Stimulated activated CD4-positive, alpha-beta T cell treated with anti-CD3 and anti-CD28 coated beads, Interleukin-4, amount 100 ng/mL, for 1 hour (primary cell): ENCODE data around the gene SNTG2.

ENCODE experiments used
- DNase-seq: peaks from one replicate; pipeline ENCODE4 v3.0.0-alpha.2; 2020

SNTG2 gene

DNA sequence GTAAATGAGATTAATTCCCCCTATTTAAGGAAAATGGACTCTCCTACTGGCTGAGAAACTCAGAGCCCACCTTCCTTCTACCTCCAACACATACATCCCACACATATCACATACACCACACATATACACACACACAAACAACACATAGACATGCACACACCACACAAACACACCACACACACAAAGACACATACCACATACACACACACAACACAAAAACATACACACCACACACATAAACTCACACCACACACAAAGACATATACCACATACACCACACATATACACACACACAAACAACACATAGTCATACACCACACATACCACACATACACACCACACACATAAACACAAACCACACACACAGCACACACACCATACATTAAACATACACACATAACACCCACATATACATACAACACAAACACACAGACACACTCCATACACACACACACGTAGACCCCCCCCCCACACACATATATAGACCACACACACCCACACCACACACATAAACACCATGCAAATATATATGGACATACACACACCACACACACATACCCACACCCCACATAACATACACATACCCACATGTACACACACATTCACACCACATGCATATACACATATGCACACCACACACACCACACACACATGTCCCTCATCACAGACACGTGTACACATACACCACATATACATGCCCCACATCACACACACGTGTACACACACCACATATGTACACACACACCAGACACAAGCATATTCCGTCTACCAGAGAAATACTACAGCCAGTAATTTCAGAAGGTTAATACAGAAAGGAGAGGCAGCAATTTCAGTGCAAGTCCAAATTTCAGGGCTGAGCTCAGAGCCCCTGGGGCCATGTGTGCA, 204.3 kb downstream of the SNTG2 start:
- DNase-seq, result no peak

DNA sequence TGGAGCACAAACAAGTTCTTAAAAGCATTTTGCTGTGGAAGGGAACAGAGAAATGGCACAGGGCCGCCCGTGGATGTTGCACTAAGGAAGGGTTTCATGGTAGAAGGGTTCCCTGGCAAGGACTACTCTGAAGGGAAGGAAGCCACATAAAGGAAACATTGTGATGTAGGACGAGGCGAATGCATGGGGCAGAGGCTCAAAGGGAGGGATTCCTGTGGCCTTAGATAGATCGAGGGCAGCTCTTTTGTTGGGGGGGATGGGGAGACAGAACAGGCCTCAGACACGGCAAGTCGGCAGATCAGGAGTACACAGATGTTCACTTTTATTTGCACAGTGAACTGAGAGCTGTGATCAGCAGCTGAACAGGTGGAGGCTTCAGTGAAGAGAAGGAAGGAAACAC, 205.4 kb downstream of the SNTG2 start:
- DNase-seq, result no peak

DNA sequence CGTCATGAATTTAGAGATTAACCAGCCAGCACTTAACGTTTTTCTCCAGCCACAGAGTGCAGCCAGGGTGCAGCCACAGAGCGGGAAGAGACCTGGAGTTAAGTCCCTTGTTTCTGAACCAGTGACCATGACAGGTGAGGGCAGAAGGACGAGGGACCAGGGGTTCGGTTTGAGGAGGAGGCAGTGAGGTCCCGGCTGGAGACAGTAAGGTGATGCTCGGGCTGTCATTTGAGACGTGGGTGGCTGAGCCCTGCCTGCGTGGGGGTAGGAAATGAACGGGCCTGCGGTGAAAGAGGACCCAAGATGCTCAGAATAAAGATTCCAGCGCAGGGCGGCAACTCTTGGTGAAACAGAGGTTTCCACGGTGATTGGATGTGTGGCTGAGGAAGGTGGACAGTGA, 205.9 kb downstream of the SNTG2 start:
- DNase-seq, result no peak

DNA sequence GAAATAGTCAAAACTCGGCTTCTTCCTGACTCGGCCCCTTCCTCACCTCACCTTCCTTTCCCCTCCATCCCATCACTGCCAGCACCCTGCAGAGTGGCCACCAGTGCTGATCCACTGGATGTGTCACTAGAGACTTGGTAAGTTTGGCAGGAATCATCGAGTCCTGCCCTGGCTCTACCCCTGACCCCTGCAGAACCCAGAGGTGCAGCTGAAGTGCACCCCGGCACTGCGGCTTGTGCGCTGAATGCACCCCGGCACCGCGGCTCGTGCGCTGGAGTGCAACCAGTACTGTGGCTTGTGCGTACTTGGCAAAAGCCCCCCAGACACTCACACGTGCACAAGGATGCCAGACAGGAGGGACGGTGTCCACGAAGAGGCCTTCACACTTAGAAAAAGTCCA, 206.5 kb downstream of the SNTG2 start:
- DNase-seq, result no peak

DNA sequence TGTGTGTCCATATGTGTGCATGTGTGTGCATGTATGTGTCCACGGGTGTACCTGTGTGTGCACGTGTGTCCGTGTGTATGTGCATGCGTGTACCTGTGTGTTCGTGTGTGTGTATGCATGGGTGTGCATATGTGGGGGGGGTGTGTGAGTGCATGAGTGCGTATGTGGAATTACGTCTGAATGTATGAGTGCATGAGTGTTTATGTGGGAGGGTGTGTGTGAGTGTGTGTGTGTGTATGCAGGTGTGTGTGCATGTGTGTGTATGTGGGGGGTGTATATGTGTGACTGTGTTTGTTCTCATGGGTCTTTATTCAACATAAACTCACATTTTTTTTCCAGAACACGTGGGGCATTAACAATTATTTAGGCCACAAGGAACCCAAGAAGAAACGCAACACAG, 208.4 kb downstream of the SNTG2 start:
- no peak for DNase-seq

DNA sequence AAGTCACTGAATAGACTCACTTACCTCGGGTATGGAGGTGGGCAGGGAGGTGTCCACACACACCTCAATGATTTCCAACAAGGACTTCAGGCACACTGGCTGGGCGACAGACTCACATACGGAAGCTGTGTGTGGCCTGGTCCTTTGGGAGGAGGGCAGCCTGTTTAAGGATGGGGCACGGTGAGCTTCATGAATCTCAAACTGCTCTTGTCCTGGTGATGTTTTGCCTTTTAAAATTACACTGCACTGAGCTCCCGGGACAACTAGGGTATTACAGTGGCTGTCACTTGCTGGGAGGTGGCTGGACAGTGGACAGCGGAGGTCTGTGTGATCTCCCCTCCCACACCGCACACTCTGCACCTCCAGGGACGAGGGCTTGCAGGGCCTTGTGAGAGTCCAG, 211.6 kb downstream of the SNTG2 start:
- no peak for DNase-seq

DNA sequence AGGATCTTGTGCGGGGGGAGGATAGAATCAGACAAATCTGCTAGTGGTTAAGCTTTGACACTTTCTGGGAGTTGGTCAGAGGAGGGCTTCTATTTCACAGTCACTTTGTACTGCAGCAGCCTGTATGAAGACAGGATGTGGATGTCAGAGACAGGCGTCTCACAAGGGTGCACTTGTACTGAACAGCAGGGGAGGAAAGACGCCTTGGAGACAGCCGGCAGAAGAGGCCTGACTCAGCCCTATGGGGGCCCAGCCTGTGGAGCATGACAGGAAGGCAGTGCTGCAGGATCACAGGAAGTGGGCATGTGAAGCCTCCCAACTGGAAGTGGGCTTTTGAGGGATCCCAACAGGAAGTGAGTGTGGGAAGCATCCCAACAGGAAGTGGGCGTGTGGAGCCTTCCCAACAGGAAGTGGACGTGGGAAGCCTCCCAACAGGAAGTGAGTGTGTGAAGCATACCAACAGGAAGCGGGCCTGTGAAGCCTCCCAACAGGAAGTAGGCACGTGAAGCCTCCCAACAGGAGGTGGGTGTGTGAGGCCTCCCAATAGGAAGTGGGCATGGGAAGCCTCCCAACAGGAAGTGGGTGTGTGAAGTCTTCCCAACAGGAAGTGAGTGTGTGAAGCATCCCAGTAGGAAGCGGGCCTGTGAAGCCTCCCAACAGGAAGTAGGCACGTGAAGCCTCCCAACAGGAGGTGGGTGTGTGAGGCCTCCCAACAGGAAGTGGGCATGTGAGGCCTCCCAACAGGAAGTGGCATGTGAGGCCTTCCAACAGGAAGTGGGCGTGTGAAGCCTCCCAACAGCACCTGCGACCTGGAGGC, 212.3 kb downstream of the SNTG2 start:
- DNase-seq, result peak; percentile 45

DNA sequence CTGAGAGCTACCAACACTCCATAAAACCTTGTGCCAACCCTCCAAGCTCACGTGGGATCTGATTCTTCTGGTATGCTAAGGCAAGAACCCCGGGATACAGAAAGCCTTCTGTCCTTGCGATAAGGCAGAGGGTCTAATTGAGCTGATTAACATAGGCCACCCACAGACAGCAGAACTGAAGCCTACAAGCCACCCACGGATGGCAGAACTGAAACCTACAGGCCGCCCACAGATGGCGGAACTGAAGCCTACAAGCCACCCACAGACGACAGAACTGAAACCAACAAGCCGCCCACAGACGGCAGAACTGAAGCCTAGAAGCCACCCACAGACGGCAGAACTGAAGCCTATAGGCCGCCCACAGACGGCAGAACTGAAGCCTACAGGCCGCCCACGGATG, 216.3 kb downstream of the SNTG2 start:
- DNase-seq, result no peak

DNA sequence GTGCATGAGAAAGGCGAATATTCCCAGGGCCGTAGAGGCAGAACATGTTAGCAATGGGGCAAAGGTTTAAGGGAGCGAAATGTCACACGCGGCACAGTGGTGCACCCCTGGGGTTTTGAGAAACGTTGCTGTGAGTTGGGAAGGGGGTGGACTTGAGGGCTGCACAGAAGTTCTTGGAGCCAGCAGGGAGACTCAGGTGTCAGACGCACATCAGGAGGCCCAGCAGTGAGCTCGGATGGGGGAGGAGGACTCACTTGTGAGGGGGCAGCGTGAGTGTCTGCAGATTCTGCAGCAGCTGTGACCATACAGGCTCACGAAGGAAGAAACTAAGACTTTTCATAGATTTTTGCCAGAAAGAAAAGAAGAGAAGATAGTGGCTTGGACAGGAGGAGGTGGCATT, 218.2 kb downstream of the SNTG2 start:
- no peak for DNase-seq

DNA sequence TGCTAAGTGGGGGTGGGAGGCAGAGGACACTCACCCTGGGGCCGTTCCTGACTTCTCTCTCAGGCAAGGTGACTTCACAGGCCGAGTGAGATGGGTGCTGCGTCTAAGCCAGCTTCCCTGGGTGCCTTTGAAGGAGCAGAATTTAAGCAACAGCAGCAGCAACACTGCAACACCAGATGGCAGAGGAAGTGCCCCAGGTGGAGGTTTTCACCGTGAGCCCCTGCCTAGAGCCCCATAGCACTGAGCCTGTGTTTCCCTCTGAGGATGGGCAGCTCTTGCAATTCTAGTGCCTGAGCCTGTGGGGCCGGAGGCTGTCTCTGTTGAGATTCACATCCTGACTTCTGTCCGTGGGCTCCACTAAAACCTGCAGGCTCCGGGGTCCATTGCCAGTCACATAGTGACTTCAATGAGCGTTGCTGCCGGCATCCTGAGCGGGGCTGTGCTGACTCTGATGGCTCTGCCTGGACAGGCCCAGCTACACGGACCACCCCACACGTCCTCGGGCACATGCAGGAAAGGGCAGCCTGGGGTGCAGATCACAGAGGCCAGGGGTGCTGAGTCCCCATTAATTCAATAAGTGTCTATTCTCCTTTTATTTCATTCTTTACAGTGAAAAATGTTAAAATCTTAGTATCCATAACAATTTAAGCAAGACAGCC, 218.8 kb downstream of the SNTG2 start:
- DNase-seq, result no peak

DNA sequence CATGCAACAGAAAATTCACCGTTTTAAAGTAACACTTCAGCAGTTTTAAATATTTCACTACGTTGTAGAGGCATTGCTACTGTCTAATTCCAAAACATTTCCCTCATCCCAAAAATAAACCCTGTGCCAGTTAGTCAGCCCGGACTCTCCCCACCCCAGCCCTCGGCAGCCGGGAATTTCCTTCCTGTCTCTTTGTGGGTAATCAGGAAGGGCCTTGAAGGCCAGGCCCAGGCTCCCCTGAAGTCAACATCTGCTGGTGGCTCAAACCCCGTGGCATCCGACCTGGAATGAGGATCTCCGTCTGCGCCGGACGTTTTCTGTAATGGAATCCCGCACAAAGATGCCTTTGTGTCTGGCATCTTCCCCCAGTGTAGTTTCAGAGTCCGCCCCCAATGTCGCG, 219.6 kb downstream of the SNTG2 start:
- no peak for DNase-seq

DNA sequence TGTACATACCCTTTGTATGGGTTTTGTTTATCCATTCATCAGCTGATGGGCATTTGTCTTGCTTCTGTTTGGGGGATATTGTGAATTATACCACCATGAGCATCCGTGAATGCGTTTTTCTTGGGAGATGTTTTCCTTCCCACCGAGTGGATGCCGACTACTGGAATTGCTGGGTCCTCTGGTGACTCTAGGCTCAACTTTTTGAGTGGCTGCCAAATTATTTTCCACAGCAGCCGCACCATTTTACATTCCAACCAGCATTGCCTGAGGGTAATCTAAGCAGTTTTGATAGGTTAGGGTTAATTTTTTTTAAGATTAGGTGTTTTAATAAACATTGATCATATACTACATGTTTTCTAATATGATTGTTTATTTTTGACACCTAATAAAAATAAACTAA, 220.1 kb downstream of the SNTG2 start:
- no peak for DNase-seq

DNA sequence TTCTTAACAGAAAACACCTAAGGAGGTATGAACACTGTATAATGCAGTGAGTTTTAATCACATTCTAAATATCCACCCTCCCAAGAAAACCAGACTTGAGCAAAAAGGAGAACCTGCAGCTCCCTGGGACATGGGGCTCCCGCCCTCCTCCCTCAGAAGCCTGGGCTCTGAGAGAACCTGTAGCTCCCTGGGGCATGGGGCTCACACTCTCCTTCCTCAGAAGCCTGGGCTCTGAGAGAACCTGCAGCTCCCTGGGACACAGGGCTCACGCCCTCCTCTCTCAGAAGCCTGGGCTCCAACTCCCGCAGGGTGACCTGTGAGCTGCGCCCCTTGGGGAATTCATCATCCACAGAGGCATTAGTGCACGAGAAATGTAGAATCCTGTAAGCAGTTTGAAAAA, 222.9 kb downstream of the SNTG2 start:
- DNase-seq, result no peak

DNA sequence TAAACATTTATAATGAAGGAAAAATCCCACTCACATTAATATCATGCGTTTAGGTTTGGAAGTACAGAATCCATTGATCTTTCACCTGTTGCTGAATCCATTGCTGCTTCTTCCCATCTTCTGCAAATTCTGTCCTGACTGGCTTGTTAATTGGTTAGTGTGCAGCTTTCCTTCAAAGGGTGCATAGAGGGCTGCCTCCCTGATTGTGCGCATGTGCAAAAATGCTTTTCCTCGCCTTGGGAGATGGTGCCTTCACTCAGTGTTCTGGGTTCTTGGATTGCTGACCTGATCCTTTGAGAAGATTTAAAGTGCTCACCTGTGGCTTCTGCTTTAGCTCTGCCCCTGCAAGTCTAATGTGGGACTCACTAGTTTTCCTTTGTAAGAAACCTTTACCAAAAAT, 231.2 kb downstream of the SNTG2 start:
- no peak for DNase-seq

DNA sequence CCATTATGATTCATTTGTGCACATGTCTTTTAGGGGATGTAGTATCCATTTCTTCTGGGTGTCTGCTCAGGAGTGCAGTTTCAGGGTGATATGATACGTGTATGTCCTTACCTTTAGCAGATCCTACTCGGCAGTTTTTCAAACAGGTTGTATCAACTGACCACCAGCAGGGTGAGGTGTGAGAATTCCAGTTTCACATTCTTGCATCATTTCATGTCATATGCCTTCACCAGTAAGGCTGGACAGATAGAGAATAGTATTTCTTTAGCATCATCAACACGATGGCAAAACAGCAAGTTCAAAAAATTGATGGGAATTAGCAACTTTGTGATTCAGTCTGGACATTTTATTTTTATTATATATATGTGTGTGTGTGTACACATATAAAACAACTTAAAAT, 232.7 kb downstream of the SNTG2 start:
- no peak for DNase-seq

DNA sequence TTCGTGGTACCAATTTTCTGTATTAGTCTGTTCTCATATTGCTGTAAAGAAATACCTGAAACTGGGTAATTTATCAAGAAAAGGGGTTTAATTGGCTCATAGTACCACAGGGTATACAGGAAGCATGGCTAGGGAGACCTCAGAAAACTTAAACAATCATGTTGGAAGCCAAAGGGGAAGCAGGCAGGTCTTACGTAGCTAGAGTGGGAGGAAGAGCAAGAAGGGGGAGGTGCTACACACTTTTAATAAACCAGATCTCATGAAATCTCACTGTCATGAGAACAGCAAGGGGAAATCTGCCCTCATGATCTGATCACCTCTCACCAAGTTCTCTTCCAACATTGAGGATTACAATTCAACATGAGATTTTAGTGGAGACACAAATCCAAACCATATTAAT, 235.8 kb downstream of the SNTG2 start:
- DNase-seq, result no peak

DNA sequence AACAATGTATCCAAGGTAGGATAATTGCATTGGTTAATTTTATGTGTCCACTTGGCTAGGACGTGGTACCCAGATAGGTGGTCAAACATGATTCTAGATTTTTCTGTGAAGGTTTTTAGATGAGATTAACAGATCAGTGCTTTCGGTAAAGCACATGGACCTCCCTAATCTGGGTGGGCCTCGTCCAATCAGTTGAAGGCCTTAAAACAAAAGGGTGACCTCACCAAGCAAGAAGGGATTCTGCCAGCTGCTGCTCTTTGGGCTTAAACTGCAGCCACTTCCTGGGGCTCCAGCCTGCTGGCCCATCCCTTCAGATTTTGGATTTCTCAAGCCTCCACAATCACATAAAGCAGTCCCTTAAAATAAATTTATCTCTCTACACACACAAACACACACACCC, 236.5 kb downstream of the SNTG2 start:
- DNase-seq, result no peak

DNA sequence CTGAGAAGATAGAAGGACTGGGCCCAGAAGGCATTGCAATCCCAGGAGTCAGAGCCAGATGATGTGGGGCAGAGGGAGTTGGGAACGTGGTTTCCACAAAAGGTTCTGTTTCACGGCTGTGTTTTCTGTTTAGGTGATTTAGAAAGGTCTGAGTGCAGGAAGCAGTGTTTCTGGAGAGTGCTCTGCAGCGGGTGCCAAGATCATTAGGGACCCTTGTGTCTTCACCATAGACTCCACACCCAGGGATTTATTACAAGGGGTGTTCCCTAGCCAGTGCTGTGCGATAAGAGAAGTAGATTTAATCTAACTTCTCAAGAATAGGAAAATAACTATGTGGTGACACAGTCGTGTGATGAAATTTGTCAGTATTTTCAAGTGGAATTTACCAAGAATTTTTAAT, 241.5 kb downstream of the SNTG2 start:
- no peak for DNase-seq

DNA sequence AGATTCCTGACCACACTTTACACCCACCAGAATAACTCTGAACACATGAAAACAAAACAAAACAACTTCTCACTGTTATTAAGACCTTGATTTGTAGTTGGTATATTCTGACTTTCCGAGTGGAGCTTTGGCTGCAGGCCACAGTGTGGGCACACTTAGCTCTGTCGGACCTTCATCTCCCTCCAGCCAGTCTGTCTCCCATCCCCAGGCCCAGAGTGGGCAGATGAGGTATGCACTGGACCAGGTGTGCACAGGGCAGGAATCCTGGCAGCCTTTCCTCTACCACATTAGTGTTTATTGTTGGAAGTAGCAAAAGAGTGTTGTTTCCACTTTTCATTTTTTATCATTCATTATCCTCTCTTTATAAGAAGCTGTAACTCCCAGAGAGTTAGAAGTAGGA, 243.2 kb downstream of the SNTG2 start:
- no peak for DNase-seq

DNA sequence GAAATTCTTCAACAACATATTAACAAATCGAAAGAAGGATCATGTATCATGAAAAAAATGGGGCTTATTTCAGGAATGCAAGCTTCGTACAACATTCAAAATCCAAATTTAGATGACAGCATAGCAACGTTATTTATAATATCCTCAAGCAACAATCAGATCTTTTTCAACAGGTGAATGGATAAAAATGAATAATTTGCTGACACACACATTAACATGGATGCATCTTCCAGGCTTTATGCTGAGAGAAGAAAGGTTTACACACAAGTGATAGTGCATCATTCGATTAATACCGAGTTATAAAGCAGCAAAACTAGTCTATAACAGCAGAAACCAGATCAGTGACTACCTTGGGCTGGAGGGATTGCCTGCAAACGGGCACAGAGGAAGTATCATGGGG, 253.1 kb downstream of the SNTG2 start:
- DNase-seq, result no peak

DNA sequence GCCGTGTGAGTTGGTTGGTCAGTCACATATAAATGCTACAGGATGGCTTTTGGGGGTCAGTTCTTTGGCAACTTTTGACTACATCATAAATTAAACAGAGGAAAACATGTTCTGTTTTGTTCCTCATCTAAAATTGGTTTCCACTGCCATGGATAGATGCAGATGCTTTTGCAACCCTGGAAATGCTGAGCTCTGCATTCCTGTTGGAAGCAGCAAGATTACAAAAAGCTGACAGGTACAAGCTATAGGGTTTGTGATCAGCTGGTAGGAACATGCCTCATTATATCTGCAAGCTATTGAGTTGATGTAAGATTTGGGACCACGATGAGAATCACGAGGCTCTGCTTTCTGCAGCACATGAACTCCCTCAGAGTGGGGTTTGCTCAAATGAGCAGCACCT, 255.2 kb downstream of the SNTG2 start:
- no peak for DNase-seq

DNA sequence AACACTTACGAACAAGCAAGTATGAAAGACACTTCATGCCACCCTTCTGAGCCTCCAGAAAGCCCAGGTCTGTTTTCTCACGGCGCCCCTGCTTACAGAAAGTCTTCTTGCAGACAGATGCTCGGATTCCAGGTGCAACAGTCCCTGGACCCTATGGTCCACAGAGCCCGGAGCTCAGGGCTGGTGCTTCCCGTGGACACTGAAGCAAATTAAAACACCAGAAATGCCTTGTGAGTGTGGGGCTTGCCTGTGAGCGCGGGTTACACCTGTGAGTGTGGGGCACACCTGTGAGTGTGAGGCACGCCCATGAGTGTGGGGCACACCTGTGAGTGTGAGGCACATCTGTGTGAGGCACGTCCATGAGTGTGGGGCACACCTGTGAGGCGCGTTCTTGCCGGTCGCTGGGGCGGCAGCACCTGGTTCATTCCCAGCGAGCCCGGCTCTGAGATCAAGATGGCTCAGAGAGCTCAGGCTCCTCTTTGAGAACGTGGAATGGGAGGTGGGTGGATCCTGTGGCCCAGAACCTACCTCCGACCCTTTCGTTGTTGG, 257.4 kb downstream of the SNTG2 start:
- DNase-seq, result no peak

DNA sequence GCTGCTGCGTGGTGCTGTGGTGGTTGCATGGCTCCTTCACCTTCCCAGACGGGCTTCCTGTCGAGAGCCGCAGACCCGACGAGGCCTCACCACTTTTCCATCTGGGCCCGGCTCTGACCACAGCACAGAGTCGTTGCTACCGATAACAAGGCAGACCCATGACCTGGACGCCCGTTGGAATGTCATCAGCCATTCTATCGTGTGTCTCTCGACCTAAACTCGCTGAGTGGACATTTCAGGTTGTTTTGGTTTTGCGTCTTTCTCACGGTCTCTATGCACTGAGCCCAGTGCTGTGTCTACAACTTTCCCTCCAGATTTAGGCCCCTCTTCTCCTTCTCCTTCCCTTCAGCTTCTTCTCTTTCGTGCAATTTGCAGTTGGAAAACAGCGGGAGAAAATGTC, 257.9 kb downstream of the SNTG2 start:
- DNase-seq, result no peak

DNA sequence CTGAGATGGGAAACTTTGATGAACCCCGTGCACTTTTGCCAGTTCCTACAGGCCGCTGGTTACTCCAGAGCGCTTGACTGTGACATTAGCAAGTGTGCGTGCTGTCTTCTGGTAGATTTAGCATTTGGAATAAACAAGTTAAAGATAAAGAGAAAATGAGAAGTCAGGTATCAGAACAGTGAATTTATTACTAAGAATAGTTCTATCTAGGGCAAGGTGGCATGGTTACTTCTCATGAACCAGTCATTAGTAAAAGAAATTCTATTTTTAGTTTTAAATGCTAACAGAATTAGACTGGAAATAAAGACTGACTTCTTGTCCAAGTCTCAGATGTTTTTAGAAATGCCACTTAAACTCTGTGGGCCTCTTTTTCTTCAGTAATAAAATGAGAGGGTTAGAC, 258.6 kb downstream of the SNTG2 start:
- DNase-seq, result no peak
